NCI-H2081 (cell line): ENCODE measurements around the gene PLK5.

Source experiments
- DNase-seq, 2 experiments: peaks; one replicate each; lab custom pipeline; 2025; lab: John Stamatoyannopoulos, UW

PLK5 gene

DNA sequence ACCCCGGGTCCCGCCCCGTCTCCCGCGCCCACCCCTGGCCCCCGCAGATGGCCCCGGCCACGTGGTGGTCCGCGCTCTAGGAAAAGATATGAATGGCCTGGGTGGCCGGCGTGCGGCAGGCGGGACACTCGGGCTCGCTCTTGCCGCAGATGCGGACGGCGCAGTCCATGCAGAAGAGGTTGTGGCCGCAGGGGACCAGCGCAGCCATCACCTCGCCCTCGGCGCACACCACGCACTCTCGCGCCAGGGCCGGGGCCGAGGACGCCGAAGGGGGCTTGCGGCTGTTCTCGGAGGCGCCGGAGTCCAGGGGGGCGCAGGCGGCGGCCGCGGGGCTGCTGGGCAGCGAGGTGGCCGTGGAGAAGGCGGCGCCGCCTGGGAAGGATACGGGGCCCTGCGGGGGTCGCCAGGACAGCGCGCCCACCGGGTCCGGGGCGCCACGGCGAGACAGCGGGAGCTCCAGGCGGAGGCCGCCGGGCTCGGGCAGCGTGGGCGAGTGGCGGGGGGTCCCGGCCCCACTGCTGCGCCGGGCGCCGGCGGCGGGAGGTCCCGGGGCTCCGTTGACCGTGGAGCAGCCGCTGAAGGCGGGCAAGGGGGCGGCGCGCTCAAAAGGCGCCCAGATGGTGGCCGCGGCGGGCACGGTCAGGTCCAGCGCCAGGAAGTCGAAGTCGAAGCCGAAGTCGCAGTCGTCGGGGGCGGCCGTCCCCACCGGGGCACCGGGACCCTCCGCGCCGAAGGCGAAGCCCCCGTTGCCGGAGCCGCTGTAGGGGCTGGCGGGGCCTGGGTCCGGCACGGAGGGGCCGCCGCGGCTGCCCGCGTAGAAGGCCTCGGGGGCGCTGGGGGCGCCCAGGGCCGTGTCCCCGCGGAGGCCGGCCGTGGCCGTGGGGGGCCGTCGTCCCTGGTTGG, 31.9 kb downstream of the PLK5 start:
- DNase-seq, result no peak

GRCh38 chr19:1556390-1557070, 32.7 kb downstream of the PLK5 start:
- no peak for DNase-seq

GRCh38 chr19:1558552-1558951, 34.7 kb downstream of the PLK5 start:
- DNase-seq, result no peak

- DNase-seq, result no peak
Observed at GRCh38 chr19:1560286-1560882, 36.5 kb downstream of the PLK5 start.

GRCh38 chr19:1561236-1561842, 37.5 kb downstream of the PLK5 start:
- DNase-seq, result no peak

DNA sequence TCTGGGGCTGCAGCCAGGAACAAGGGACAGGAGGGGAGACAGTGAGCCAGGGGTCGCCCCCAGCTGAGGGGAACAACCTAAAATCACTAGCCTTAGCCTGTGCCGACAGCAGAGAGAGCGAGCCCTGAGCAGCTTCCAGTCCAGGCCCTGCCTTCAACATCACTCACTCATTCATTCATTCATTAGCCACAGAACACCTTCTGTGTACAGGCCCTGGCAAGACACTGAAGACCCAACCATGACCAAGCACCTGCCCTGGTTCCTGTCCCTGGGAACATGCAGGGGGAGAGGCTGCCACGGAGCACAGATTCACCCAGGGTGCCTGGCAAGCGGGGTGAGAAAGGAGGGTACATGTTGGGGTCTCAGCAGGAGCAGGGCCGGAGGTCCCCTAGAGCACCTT, 39.4 kb downstream of the PLK5 start:
- no peak for DNase-seq

- DNase-seq, result peak; percentile 68 to 73
Observed at GRCh38 chr19:1566392-1567115, 42.7 kb downstream of the PLK5 start.

DNA sequence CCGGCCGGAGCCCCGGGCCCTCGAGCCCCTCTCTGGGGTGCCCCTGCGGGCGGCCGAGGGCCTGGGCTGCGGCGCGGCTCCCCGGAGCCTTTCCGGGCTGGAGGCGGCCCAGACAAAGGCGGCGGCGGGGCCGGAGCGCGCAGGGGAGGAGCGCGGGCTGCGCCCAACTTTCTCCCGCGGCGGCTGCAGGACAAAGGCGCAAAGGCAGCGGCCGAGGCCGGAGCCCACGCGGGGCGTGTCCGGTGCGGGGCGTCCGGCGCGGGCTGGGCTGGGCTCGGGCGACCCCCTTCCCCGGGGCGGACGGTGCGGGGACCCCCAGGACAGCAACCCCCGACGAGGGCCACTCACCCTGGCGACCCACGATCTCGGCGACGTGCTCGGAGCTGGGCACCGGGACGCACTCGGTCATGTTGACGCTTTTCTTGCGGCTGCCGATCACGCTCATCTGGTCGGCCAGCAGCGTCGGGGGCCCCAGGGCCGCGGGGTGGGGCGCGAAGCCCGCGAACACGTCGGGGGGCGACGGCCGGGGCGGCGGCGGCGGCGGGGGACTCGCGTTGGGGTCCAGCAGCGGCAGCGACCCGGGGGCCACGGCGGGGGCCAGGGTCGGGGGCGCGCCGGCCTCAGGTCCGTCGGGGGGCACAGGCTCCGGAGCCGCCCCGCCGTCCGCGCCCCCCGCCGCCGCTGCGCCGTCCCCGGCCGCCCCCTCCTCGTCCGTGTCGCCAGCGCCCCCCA, 43.4 kb downstream of the PLK5 start:
- DNase-seq, result peak in 1 of 2 experiments; percentile 25

DNA sequence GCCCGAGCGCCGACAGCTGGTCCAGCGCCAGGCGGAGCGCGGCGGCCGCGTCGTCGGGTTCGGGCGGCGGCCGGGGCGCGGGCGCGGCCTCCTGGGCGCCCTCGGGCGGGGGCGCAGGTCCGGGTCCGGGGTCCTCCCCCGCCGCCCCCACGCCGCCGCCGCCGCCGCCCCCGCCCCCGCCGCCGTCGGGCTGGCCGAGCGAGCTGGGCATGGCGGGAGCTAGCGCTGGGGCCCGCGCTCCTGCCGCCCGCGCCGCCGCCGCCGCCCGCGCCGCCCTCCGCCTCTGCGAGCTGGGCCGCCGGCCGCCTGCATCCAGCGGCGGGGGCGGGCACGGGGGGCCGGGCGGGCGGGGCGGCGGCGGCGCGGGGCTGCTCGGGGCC, 44.0 kb downstream of the PLK5 start:
- DNase-seq, result no peak

DNA sequence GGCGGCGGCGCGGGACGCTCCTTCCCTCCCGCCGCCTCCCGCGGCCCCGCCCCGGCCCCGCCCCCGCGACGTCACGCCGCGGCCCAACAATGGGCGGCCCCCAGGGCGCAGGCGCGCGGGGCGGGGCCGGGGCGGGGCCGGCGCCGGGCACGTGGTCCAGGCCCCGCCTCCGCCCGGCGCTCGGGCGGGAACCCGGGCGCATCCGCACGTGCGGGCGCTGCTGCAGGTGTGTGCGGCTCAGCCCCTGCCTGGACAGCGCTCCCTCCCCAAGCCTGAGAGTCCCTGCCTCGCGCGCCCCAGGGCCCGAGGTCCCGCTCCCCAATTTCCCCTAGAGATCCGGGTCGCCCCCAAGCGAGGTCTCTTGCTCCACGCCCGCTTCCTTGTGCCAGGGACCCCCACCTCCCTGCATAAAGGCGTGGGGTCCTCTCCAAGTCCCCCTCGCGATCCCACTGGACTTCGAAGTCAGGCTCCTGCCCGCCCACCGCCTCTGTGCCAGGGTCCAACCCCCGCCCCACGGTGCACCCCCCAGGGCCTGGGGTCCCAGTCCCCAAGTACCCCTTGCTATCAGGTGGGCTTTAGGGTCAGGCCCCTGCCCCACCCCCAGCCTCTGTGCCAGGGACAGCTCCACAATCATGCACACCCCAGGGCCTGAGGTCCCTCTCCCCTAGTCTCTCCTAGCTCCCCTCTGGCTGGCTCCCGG, 44.6 kb downstream of the PLK5 start, which contains the start of gene MEX3D:
TSS of gene MEX3D (minus strand) at position 6 of the 700 bp plus-strand sequence. CDS start 267 bp downstream, outside the sequence.
- DNase-seq, result peak; percentile 70 to 79

DNA sequence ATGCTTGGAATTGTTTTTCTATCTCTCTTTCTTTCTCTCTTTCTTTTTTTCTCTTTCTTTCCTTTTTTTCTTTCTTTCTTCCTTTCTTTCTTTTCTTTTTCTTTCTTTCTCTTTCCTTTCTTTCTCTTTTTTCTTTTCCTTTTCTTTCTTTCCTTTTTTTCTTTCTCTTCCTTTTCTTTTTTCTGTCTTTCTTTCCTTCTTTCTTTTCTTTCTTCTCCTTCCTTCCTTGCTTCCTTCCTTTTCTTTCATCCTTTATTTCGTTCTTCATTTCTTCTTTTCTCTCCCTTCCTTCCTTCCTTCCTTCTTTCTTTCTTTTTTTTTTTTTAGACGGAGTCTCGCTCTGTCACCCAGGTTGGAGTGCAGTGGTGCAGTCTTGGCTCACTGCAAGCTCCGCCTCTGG, 46.1 kb downstream of the PLK5 start:
- DNase-seq, result no peak

- DNase-seq, result no peak
Observed at GRCh38 chr19:1570836-1571235, 47.0 kb downstream of the PLK5 start.

- no peak for DNase-seq
Observed at GRCh38 chr19:1571358-1571757, 47.5 kb downstream of the PLK5 start.

DNA sequence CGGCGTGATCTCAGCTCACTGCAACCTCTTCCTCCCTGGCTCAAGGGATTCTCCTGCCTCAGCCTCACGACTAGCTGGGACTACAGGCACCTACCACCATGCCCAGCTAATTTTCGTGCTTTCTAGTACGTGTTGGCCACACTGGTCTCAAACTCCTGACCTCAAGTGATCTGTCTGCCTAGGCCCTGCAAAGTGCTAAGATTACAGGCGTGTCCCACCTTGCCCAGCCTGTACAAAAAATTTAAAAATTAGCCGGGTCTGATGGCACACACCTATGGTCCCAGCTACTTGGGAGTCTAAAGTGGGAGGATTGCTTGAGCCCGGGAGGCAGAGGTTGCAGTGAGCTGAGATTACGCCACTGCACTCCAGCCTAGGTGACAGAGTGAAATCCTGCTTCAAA, 48.9 kb downstream of the PLK5 start:
- no peak for DNase-seq

- no peak for DNase-seq
Observed at GRCh38 chr19:1574354-1575136, 50.7 kb downstream of the PLK5 start.

DNA sequence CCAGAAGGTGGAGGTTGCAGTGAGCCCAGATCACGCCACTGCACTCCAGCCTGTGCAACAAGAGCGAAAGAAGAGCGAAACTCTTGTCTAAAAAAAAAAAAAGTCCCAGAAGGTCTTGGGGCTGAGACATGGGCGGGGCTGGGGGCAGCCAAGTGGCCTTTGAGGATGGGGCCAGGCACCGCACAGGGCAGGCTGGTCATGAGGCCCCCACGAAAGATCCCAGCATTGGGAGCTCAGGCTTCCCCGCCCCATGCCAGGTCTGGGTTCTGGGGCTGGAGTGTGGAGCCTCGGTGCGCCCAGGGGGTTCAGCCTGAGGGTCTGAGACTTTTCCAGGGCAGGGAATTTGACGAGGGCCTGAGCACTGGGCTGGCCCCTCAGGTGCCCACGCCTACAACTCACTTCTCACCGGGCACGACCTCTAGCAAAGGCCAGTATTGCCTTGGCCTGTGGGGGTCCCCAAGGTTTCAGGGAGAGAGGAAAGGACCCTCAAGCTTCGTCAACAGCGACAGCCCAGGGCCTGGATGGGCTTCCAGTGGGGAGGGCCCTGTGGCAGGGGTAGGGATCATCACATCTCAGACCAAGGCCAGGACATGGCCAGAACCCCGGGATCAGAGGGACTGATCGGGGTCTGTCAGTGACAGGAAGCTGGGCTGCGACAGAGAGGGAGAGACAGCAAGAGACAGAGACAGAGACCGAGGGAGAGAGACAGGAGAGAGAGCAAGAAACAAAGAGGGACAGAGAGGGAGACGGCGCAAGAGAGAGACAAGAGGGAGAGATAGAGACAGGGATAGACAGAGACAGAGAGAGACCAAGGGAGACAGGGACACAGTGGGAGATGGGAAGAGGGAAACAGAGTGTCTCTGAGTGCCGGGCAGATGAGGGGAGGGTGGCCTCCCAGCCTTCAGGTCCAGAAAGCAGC, 51.7 kb downstream of the PLK5 start:
- no peak for DNase-seq

GRCh38 chr19:1576242-1577089, 52.6 kb downstream of the PLK5 start:
- DNase-seq, result no peak
